ENCODE data around the gene PTGES3. TPM values are rescaled to one million over a fixed set of nuclear protein-coding genes. Genes with fewer than 3 reads are reported as not detected.

The PTGES3 gene
- total RNA-seq, 3 donors from 2014 or later (not counting 1 experiment from before 2014, with no cell fraction given) = 79.2 to 93.8 (median 93.4) TPM

- Mint-ChIP-seq H3K27ac (peak overlapping the region; percentile 69 to 81), H3K27me3 (ENCODE audit: low read depth in 2 of 2) (no peaks in the 10 kb centered on the region), H3K36me3 (no peaks in the 10 kb centered on the region), H3K9me3 (no peaks in the 10 kb centered on the region), H3K4me3 (peak overlapping the region; percentile 57), H3K4me1 (peaks cover 40 to 55% of the 10 kb centered on the region in 2 donors)
- peaks cover 3% of the 10 kb centered on the region for H3K36me3 ChIP-seq (ENCODE audit: control insufficient read depth, insufficient read depth, low read length)
- H3K4me1 ChIP-seq (ENCODE audit: control insufficient read depth, insufficient read depth, low read length) = peaks cover 62% of the 10 kb centered on the region
- H3K9me3 ChIP-seq (ENCODE audit: control insufficient read depth, insufficient read depth, low read length) = no peaks in the 10 kb centered on the region
- no peak overlapping the region for H3K4me3 ChIP-seq (ENCODE audit: low read length)
- H3K27me3 ChIP-seq (ENCODE audit: control insufficient read depth, insufficient read depth, low read length) = no peaks in the 10 kb centered on the region
- intact Hi-C loops (cut with micrococcal nuclease) = no loop called here
- H3K27ac ChIP-seq (ENCODE audit: low read length) = no peak overlapping the region
- ATAC-seq = no peak
- WGBS (ENCODE audit: insufficient coverage) = 87% methylated on average over 4 of the region's 6 CpGs
- DNase-seq = no peak
- no peak for TF ChIP-seq CTCF (IDR thresholded peaks at IDR 0.05)
Observed at GRCh38 chr12:56682323-56682722, 5.8 kb downstream of the PTGES3 start.

- no peak overlapping the region for H3K4me3 ChIP-seq (ENCODE audit: low read length)
- no peak overlapping the region for H3K27ac ChIP-seq (ENCODE audit: low read length)
- Mint-ChIP-seq H3K9me3 (no peaks in the 10 kb centered on the region), H3K4me1 (peaks cover 30 to 48% of the 10 kb centered on the region in 2 donors), H3K27ac (peak overlapping the region; percentile 31 to 45), H3K36me3 (no peaks in the 10 kb centered on the region), H3K4me3 (no peak overlapping the region), H3K27me3 (ENCODE audit: low read depth in 2 of 2) (no peaks in the 10 kb centered on the region)
- no peaks in the 10 kb centered on the region for H3K27me3 ChIP-seq (ENCODE audit: control insufficient read depth, insufficient read depth, low read length)
- ATAC-seq = no peak
- WGBS (ENCODE audit: insufficient coverage) = 89% methylated on average over 12 of the region's 13 CpGs
- peak in 1 of 2 donors; percentile 27 for DNase-seq
- no peak for TF ChIP-seq CTCF (IDR thresholded peaks at IDR 0.05)
- H3K36me3 ChIP-seq (ENCODE audit: control insufficient read depth, insufficient read depth, low read length) = peaks cover 3% of the 10 kb centered on the region
- intact Hi-C loops (cut with micrococcal nuclease) = no loop called here
- H3K9me3 ChIP-seq (ENCODE audit: control insufficient read depth, insufficient read depth, low read length) = no peaks in the 10 kb centered on the region
- peaks cover 54% of the 10 kb centered on the region for H3K4me1 ChIP-seq (ENCODE audit: control insufficient read depth, insufficient read depth, low read length)
Observed at GRCh38 chr12:56679883-56680575, 8.1 kb downstream of the PTGES3 start.

- Mint-ChIP-seq H3K9me3 (no peaks in the 10 kb centered on the region), H3K27ac (peak overlapping the region; percentile 45 to 50), H3K4me3 (peak overlapping the region; percentile 21), H3K27me3 (ENCODE audit: low read depth in 2 of 2) (no peaks in the 10 kb centered on the region), H3K4me1 (peaks cover 23 to 36% of the 10 kb centered on the region in 2 donors), H3K36me3 (no peaks in the 10 kb centered on the region)
- Histone ChIP-seq H3K27ac (ENCODE audit: low read length) (no peak overlapping the region), H3K4me3 (ENCODE audit: low read length) (no peak overlapping the region), H3K27me3 (ENCODE audit: control insufficient read depth, insufficient read depth, low read length) (no peaks in the 10 kb centered on the region), H3K36me3 (ENCODE audit: control insufficient read depth, insufficient read depth, low read length) (peaks cover 3% of the 10 kb centered on the region), H3K9me3 (ENCODE audit: control insufficient read depth, insufficient read depth, low read length) (no peaks in the 10 kb centered on the region), H3K4me1 (ENCODE audit: control insufficient read depth, insufficient read depth, low read length) (peaks cover 51% of the 10 kb centered on the region)
- no peak for DNase-seq
- ATAC-seq = no peak
- 91% methylated on average over 2 of the region's 2 CpGs for WGBS (ENCODE audit: insufficient coverage)
- TF ChIP-seq CTCF (IDR thresholded peaks at IDR 0.05) = no peak
- intact Hi-C loops (cut with micrococcal nuclease) = no loop called here
Observed at GRCh38 chr12:56678852-56679251, 9.2 kb downstream of the PTGES3 start.

- Histone ChIP-seq H3K27me3 (ENCODE audit: control insufficient read depth, insufficient read depth, low read length) (no peaks in the 10 kb centered on the region), H3K4me1 (ENCODE audit: control insufficient read depth, insufficient read depth, low read length) (peaks cover 41% of the 10 kb centered on the region), H3K27ac (ENCODE audit: low read length) (no peak overlapping the region), H3K9me3 (ENCODE audit: control insufficient read depth, insufficient read depth, low read length) (no peaks in the 10 kb centered on the region), H3K4me3 (ENCODE audit: low read length) (no peak overlapping the region), H3K36me3 (ENCODE audit: control insufficient read depth, insufficient read depth, low read length) (peaks cover 3% of the 10 kb centered on the region)
- H3K27me3 Mint-ChIP-seq (ENCODE audit: low read depth in 2 of 2) = no peaks in the 10 kb centered on the region
- H3K4me1 Mint-ChIP-seq = peaks cover 26 to 42% of the 10 kb centered on the region in 2 donors
- H3K9me3 Mint-ChIP-seq = no peaks in the 10 kb centered on the region
- DNase-seq = no peak
- H3K36me3 Mint-ChIP-seq = no peaks in the 10 kb centered on the region
- no CpG with 5 or more reads among the region's 1 CpG for WGBS (ENCODE audit: insufficient coverage)
- intact Hi-C loops (cut with micrococcal nuclease) = no loop called here
- TF ChIP-seq CTCF (IDR thresholded peaks at IDR 0.05) = no peak
- H3K27ac Mint-ChIP-seq = peak overlapping the region; percentile 26 to 44
- peak in 1 of 3 donors; percentile 37 for ATAC-seq
- no peak overlapping the region for H3K4me3 Mint-ChIP-seq
Observed at GRCh38 chr12:56677680-56678079, 10.4 kb downstream of the PTGES3 start.

All from natural killer cell (primary cell).